CD4-positive, alpha-beta T cell treated with Interleukin-15 for 4 hours (primary cell): ENCODE data around the gene ICAM3.

Experiments used
- DNase-seq: peaks from one replicate; pipeline ENCODE4 v3.0.0-alpha.2; 2020; ENCODE audit warnings: low spot score

ICAM3 gene

DNA sequence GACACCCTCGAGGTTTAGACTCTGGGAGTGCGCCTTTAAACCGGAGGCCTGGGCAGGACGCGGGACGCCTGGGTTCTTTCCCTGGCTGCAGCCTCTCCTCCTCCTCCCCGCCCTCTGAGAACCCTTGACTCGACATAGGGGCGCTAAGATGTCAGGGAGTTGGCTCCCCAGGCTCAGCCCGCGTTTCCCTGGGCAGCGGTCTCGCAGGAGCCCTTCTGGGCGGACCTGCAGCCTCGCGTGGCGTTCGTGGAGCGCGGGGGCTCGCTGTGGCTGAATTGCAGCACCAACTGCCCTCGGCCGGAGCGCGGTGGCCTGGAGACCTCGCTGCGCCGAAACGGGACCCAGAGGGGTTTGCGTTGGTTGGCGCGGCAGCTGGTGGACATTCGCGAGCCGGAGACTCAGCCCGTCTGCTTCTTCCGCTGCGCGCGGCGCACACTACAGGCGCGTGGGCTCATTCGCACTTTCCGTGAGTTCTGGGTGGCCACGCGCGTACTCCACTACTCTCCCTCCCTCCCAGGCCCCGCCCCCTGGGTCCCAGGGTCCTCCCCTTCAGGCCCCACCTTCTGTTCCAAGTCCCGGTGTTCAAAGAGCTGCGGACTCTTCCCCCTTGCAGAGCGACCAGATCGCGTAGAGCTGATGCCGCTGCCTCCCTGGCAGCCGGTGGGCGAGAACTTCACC lies 48.4 kb downstream of the ICAM3 start:
- peak; percentile 52 for DNase-seq

DNA sequence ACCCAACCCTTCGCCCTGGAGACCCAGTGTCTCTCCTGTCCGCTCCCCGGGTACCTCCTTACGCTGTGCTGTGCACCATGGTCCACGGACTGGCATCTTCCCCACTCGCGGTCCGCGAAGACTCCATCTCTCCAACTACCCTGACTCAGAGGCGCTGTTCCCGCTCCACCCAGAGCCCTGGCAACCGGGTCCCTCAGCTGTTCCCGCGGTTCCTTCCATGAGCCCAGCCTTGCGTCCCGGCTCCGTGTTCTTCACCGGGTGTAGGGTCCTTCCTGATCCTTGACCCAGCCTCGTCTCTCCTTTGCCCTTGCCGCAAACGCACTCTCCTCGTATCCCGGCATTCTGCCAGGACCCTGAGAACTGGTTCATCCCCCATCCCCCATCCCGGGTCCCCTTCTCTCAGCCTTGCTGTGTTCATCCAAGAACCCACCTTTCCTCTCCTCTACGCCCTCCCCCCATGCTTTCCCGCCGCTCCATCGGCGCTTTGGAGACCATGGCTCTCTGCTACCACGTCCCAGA lies 49.0 kb downstream of the ICAM3 start:
- DNase-seq = no peak

DNA sequence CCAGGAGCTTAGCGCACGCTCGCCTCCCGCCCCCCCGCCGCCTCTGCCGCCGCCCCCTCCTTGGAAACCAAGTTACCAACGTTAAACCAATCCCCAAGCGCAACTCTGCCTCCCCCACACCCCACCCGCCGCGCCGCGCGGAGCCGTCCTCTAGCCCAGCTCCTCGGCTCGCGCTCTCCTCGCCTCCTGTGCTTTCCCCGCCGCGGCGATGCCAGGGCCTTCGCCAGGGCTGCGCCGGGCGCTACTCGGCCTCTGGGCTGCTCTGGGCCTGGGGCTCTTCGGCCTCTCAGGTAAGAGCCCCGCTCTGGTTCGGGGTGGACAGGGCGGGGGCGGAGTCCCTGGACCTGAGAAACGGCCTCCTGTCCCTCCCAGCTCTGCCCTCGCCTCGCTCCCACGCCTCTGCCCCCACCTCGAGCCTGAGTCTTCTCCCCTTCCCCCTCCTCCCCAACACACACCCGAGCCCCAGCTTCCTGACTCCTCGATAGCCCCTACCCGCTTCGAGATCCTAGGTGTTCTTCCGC lies 49.5 kb downstream of the ICAM3 start, which contains the start of gene ICAM5:
Gene ICAM5 (plus strand): TSS at position 117 of the 521 bp plus-strand sequence. CDS start 92 bp downstream, at position 209.
- DNase-seq = no peak

DNA sequence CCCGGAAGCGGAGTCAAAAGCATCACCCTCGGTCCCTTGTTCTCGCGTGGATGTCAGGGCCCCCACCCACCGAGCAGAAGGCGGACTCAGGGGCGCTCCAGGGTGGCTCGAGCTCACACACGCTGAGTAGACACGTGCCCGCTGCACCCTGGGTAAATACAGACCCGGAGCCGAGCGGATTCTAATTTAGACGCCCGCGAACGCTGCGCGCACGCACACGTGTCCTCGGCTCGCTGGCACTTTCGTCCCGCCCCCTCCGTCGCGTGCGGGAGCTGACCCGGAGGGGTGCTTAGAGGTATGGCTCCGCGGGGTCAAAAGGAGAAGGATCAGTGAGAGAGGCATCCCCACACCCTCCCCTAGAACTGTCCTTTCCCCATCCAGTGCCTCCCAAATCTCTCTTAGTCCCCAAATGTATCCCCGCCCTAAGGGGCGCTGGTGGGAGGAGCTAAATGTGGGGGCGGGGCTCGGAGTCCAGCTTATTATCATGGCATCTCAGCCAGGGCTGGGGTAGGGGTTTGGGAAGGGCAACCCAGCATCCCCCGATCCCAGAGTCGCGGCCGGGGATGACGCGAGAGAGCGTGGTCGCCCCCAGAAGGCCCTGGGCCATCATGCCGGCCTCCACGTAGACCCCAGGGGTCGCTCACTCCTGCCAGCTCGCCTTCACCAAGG lies 50.1 kb downstream of the ICAM3 start:
- peak; percentile 46 for DNase-seq

- DNase-seq = no peak
These were observed 50.7 kb downstream of the ICAM3 start for GRCh38 chr19:10288662-10289166.

- no peak for DNase-seq
These were observed 52.4 kb downstream of the ICAM3 start, which contains the start of gene ICAM4 for GRCh38 chr19:10286803-10287737. Gene ICAM4, plus strand, starts transcription at chr19:10286955. Its CDS starts 58 bp downstream, at chr19:10287013.

GRCh38 chr19:10285393-10285792 lies 54.0 kb downstream of the ICAM3 start:
- DNase-seq = no peak

DNA sequence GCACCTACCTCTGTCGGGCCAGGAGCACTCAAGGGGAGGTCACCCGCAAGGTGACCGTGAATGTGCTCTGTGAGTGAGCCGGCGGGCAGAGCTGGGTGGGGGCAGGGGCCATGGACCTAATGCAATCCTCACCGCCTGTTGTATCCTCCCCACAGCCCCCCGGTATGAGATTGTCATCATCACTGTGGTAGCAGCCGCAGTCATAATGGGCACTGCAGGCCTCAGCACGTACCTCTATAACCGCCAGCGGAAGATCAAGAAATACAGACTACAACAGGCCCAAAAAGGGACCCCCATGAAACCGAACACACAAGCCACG lies 54.5 kb downstream of the ICAM3 start:
- no peak for DNase-seq

- DNase-seq = no peak
These were observed 55.1 kb downstream of the ICAM3 start for GRCh38 chr19:10284065-10284959.
